HepG2 (cell line): ENCODE data around the gene SVBP. TPM values are rescaled to one million over a fixed set of nuclear protein-coding genes. Genes with fewer than 3 reads are reported as not detected.

ENCODE experiments used
- ATAC-seq: fragments of 200-7000 bp; cut with Tn5 transposase; 3 replicates; pipeline ENCODE4 v1.9.1; 2020; ENCODE audit warnings: mild to moderate bottlenecking, moderate library complexity
- BruUV-seq: library from RNA; stranded (reverse); fragments of 400-500 nt; replicated peaks from 2 replicates; lab custom pipeline; 2021; lab: Mats Ljungman, UMichigan
- CTCF ChIA-PET: fragments of 300-600 bp; formaldehyde crosslinking; extraction: SDS; loops from one replicate; lab custom pipeline; 2021; ENCODE audit warnings: low total read pairs, inconsistent platforms, low intra/inter-chr PET ratio; lab: Yijun Ruan, JAX
- POLR2A ChIA-PET: fragments of 350-600 bp; sonication (Branson Sonifier 250); formaldehyde crosslinking; loops from one replicate; lab custom pipeline; 2020; ENCODE audit warnings: antibody characterized with exemption, inconsistent platforms; lab: Yijun Ruan, JAX
- DNase-seq: peaks from one replicate; pipeline ENCODE4 v3.0.0-alpha.2; 2015; ENCODE audit warnings: low spot score
- FAIRE-seq: peaks from 3 replicates; lab custom pipeline; 2011; peaks lifted over from hg19 to GRCh38; lab: Jason Lieb, UNC
- H2AFZ ChIP-seq: one replicate; pipeline ENCODE4 v1.6.1; 2011; ENCODE audit warnings: low read length, inconsistent platforms
- H3K27ac ChIP-seq: fragments of 300-600 bp; 3 replicates; pipeline ENCODE4 v1.8.0; 2011; ENCODE audit warnings: mixed run types, mild to moderate bottlenecking, mixed read lengths, low read length, inconsistent platforms; ENCODE audit not compliant: insufficient read depth; ENCODE audit errors: extremely low read length
- H3K27me3 ChIP-seq, 2 experiments: fragments of 200-600 bp in 1 of 2; 2 replicates in 1 of 2; 3 replicates in 1 of 2; pipeline versions ENCODE4 v1.6.0 to v1.8.0; 2011; ENCODE audit warnings: low read length in 2 of 2, mild to moderate bottlenecking in 2 of 2, moderate library complexity in 2 of 2, inconsistent platforms in 1 of 2; ENCODE audit not compliant: insufficient read depth in 2 of 2, control insufficient read depth in 1 of 2
- H3K36me3 ChIP-seq, 2 experiments: fragments of 200-600 bp in 1 of 2; replicated peaks in 1 of 2; 2 replicates in 1 of 2; 3 replicates in 1 of 2; pipeline versions ENCODE4 v1.5.1 to v1.8.0; 2011; ENCODE audit warnings: low read length in 2 of 2, inconsistent platforms in 1 of 2; ENCODE audit not compliant: insufficient read depth in 2 of 2, control insufficient read depth in 1 of 2
- H3K4me1 ChIP-seq: 2 replicates; pipeline ENCODE4 v1.5.1; 2012; ENCODE audit warnings: low read length, inconsistent platforms; ENCODE audit not compliant: insufficient read depth
- H3K4me2 ChIP-seq: 2 replicates; pipeline ENCODE4 v1.6.0; 2011; ENCODE audit warnings: low read depth, low read length, inconsistent platforms
- H3K4me3 ChIP-seq, 3 experiments: fragments of 200-600 bp in 1 of 3; sonication (generic), shearing (Covaris generic) in 1 of 3; replicated peaks in 1 of 3; 2 replicates each; pipeline ENCODE4 v1.5.1; 2011 to 2016; ENCODE audit warnings: low read length in 3 of 3, inconsistent platforms in 2 of 3, low read depth in 2 of 3, mild to moderate bottlenecking in 2 of 3, control low read depth in 1 of 3, mixed read lengths in 1 of 3; ENCODE audit not compliant: insufficient read depth in 1 of 3
- H3K79me2 ChIP-seq: one replicate; pipeline ENCODE4 v1.6.1; 2011; ENCODE audit warnings: low read length, inconsistent platforms; ENCODE audit not compliant: insufficient read depth
- H3K9ac ChIP-seq: 2 replicates; pipeline ENCODE4 v1.6.0; 2011; ENCODE audit warnings: mild to moderate bottlenecking, low read depth, low read length, inconsistent platforms; ENCODE audit not compliant: insufficient read depth
- H3K9me3 ChIP-seq: 2 replicates; pipeline ENCODE4 v1.5.1; 2012; ENCODE audit warnings: mild to moderate bottlenecking, low read length
- H4K20me1 ChIP-seq: 2 replicates; pipeline ENCODE4 v1.6.0; 2011; ENCODE audit warnings: inconsistent platforms, mild to moderate bottlenecking, low read length, moderate library complexity; ENCODE audit not compliant: insufficient read depth
- CEBPG ChIP-seq: IDR thresholded peaks from 2 replicates; pipeline ENCODE4 v1.6.1; 2016
- CTCF ChIP-seq: sonication (generic); formaldehyde crosslinking; IDR thresholded peaks from 2 replicates; pipeline ENCODE4 v1.5.0; 2020; ENCODE audit warnings: mild to moderate bottlenecking, missing genetic modification reagents, moderate library complexity
- HNF4A ChIP-seq: sonication (generic); formaldehyde crosslinking; IDR thresholded peaks from 2 replicates; pipeline ENCODE4 v1.4.0; 2020; ENCODE audit warnings: missing genetic modification reagents
- HNF4G ChIP-seq, 2 experiments: sonication (generic) in 1 of 2; formaldehyde crosslinking in 1 of 2; IDR thresholded peaks; 2 replicates each; pipeline versions ENCODE4 v1.4.0 to v1.6.1; 2011 to 2020; ENCODE audit warnings: borderline replicate concordance in 2 of 2, low read depth in 2 of 2, mild to moderate bottlenecking in 2 of 2, low read length in 1 of 2, missing genetic modification reagents in 1 of 2, moderate library complexity in 1 of 2
- RAD21 ChIP-seq: fragments of 450-650 bp; formaldehyde crosslinking; IDR thresholded peaks from 2 replicates; pipeline ENCODE4 v1.5.0; 2020; ENCODE audit warnings: mild to moderate bottlenecking
- SMC3 ChIP-seq: IDR thresholded peaks from 2 replicates; pipeline ENCODE4 v1.6.1; 2011; ENCODE audit warnings: low read length, improper control_type of control experiment
- STAG1 ChIP-seq: sonication (generic); formaldehyde crosslinking; IDR thresholded peaks from 2 replicates; pipeline ENCODE4 v1.4.0; 2020; ENCODE audit warnings: missing genetic modification reagents
- WIZ ChIP-seq: sonication (generic); formaldehyde crosslinking; IDR thresholded peaks from 2 replicates; pipeline ENCODE4 v1.5.1; 2020; ENCODE audit warnings: mild to moderate bottlenecking, missing genetic modification reagents
- ZBTB1 ChIP-seq: sonication (generic); formaldehyde crosslinking; IDR thresholded peaks from 2 replicates; pipeline ENCODE4 v1.4.0; 2020; ENCODE audit warnings: missing genetic modification reagents, borderline replicate concordance
- WGBS: methylation state at CpG from one replicate; pipeline ENCODE4 v1.1.6; 2017; ENCODE audit warnings: low lambda C conversion rate; 5-methylcytosine and 5-hydroxymethylcytosine counted together
- in situ Hi-C: cut with HindIII; loops from 2 replicates; pipeline ENCODE4 v1.10.0; 2017; ENCODE audit warnings: low pct_unique_long_range_greater_than_20kb; ENCODE audit not compliant: extremely low pct_ligation_motif_present
- intact Hi-C: fragments of 100-400 bp; cut with micrococcal nuclease; formaldehyde crosslinking; loops from one replicate; pipeline ENCODE4 v1.10.0; 2022; ENCODE audit not compliant: unreplicated experiment
- polyA plus RNA-seq, 8 experiments: library from polyadenylated mRNA; depleted of rRNA in 3 of 8; stranded (reverse) in 7 of 8; unstranded in 1 of 8; fragments of >200 nt; fragmentation: Illumina TruSeq in 4 of 8; extraction: Trizol in 4 of 8; gene quantifications; 2 replicates each; pipeline versions ENCODE4 v1.2.1 to v1.2.3, GENCODE V29; 2011 to 2016; ENCODE audit warnings: low read depth in 4 of 8, missing spikeins in 1 of 8, mixed read lengths in 1 of 8; ENCODE audit not compliant: insufficient read depth in 1 of 8
- total RNA-seq, 5 experiments: library from RNA; depleted of rRNA; stranded (reverse); fragments of >200 nt; fragmentation: Illumina TruSeq; extraction: Trizol; gene quantifications; 2 replicates each; pipeline ENCODE4 v1.2.3, GENCODE V29; 2016; ENCODE audit warnings: low read depth in 1 of 5

SVBP gene
- total and polyA plus RNA-seq, 2 of the 13 experiments (the other 11 are each of a cell fraction or from before 2014, with no cell fraction given): 28.8 to 48.2 TPM

GRCh38 chr1:42777852-42778251 is 39.3 kb downstream of the SVBP start:
- ChIA-PET CTCF (interaction anchor here (0.7 to 1.8 kb wide), 4 partner anchors 136 to 296 kb away, joined by 3 to 14 read pairs (median 4); no protein-coding TSS in a partner anchor), POLR2A (interaction anchor here (1.0 kb wide), 1 partner anchor 11 kb away, joined by 3 read pairs; the partner anchor contains the start of genes C1orf50 and P3H1)
- no peak overlapping the region for H3K9ac ChIP-seq
- FAIRE-seq (peak; percentile 26), DNase-seq (peak; percentile 40), ATAC-seq (peak; percentile 82)
- H3K4me1 ChIP-seq: peaks cover 12% of the 10 kb centered on the region; the same call in 1 of the 2 replicates
- no peak overlapping the region for H3K4me3 ChIP-seq
- peaks cover 20 to 56% of the 10 kb centered on the region in 2 experiments for H3K36me3 ChIP-seq
- H3K9me3 ChIP-seq: no peaks in the 10 kb centered on the region
- no peaks in the 10 kb centered on the region for H4K20me1 ChIP-seq
- no TSS peak for BruUV-seq
- in situ Hi-C loops: loop anchor here (5.0 kb wide), 2 partner anchors 124 to 294 kb away; no protein-coding TSS in a partner anchor
- intact Hi-C loops: loop anchor here (1.0 to 5.0 kb wide), 2 partner anchors 135 to 294 kb away; no protein-coding TSS in a partner anchor
- H3K79me2 ChIP-seq: peaks cover under 1% of the 10 kb centered on the region
- TF ChIP-seq RAD21 (CRISPR knock-in tag) (peak; percentile 77), WIZ (CRISPR knock-in tag) (no peak), STAG1 (CRISPR knock-in tag) (peak; percentile 86), CTCF (CRISPR knock-in tag) (peak; percentile 81), SMC3 (peak; percentile 76), CEBPG (CRISPR knock-in tag) (0 out of 2 replicates have a peak, but pooled peaks have one; percentile 9)
- H3K4me2 ChIP-seq: no peak overlapping the region
- H2AFZ ChIP-seq: no peak overlapping the region
- no peak overlapping the region for H3K27ac ChIP-seq
- no peaks in the 10 kb centered on the region for H3K27me3 ChIP-seq

- 67% methylated on average over 6 of the region's 6 CpGs for WGBS
- TF ChIP-seq HNF4A (CRISPR knock-in tag): peak; percentile 57
- peak; percentile 40; the same call in 1 of the 2 replicates for TF ChIP-seq CTCF (CRISPR knock-in tag)
- TF ChIP-seq ZBTB1: no peak
- TF ChIP-seq HNF4G (IDR thresholded peaks at IDR 0.05; ENCODE audit: borderline replicate concordance, low read depth, low read length): 0 out of 2 replicates have a peak, but pooled peaks have one; percentile 23
- TF ChIP-seq HNF4G (CRISPR knock-in tag; IDR thresholded peaks at IDR 0.05; ENCODE audit: borderline replicate concordance, low read depth): no peak
- Histone ChIP-seq H3K36me3 (peaks cover 20 to 56% of the 10 kb centered on the region in 2 experiments), H3K4me2 (no peak overlapping the region), H4K20me1 (no peaks in the 10 kb centered on the region), H3K9me3 (no peaks in the 10 kb centered on the region), H3K9ac (no peak overlapping the region), H3K4me1 (peaks cover 16% of the 10 kb centered on the region; the same call in 1 of the 2 replicates), H3K27ac (no peak overlapping the region), H3K4me3 (no peak overlapping the region), H3K79me2 (peaks cover 12% of the 10 kb centered on the region), H2AFZ (no peak overlapping the region), H3K27me3 (no peaks in the 10 kb centered on the region)
- in situ Hi-C loops (loop anchor here (5.0 kb wide), 2 partner anchors 126 to 296 kb away; no protein-coding TSS in a partner anchor), intact Hi-C loops (loop anchor here (5.0 kb wide), 1 partner anchor 296 kb away; no protein-coding TSS in a partner anchor)
- ChIA-PET POLR2A (interaction anchor here (1.3 to 1.8 kb wide), 2 partner anchors 9 to 258 kb away, joined by 3 to 12 read pairs; partner anchors contain the start of genes C1orf50 and P3H1), CTCF (no interaction called here)
- BruUV-seq: TSS peak; percentile 9
- FAIRE-seq (no peak), DNase-seq (no peak), ATAC-seq (peak; percentile 62)
Measured at GRCh38 chr1:42776502-42776901, 40.7 kb downstream of the SVBP start.
